GM12878 (cell line): ENCODE results near the gene THSD8. TPM values are rescaled to one million over a fixed set of nuclear protein-coding genes. Genes with fewer than 3 reads are reported as not detected.
A peak's percentile ranks its signal among the peaks of the same experiment; 100 is the strongest.

Experiments used
- ATAC-seq: fragments of 200-7000 bp; cut with Tn5 transposase; 3 replicates; pipeline ENCODE4 v1.9.1; 2020; ENCODE audit warnings: mild to moderate bottlenecking, moderate library complexity
- BruUV-seq: library from RNA; stranded (reverse); fragments of 400-500 nt; replicated peaks from 2 replicates; lab custom pipeline; 2021; lab: Mats Ljungman, UMichigan
- CTCF ChIA-PET: fragments of 300-600 bp; sonication (Branson Sonifier 250); formaldehyde crosslinking; extraction: SDS; loops from one replicate; lab custom pipeline; 2021; ENCODE audit warnings: inconsistent platforms; lab: Yijun Ruan, JAX
- POLR2A ChIA-PET: fragments of 350-600 bp; formaldehyde crosslinking; extraction: SDS; loops from one replicate; lab custom pipeline; 2021; ENCODE audit warnings: inconsistent platforms; lab: Charles Lee
- RAD21 ChIA-PET: fragments of 300-600 bp; sonication (Branson Sonifier 250); formaldehyde crosslinking; loops from one replicate; lab custom pipeline; 2023; ENCODE audit warnings: antibody characterized with exemption; ENCODE audit not compliant: unreplicated experiment; lab: Charles Lee
- SMC1A ChIA-PET: fragments of 300-600 bp; sonication (Branson Sonifier 250); formaldehyde crosslinking; loops from one replicate; lab custom pipeline; 2023; ENCODE audit not compliant: unreplicated experiment, uncharacterized antibody; lab: Charles Lee
- DNase-seq: peaks from one replicate; pipeline ENCODE4 v3.0.0-alpha.2; 2011; ENCODE audit warnings: low read depth, low spot score
- FAIRE-seq: peaks from 3 replicates; lab custom pipeline; 2011; peaks lifted over from hg19 to GRCh38; lab: Jason Lieb, UNC
- H2AFZ ChIP-seq: 2 replicates; pipeline ENCODE4 v1.6.0; 2011; ENCODE audit warnings: low read depth, low read length, control low read depth; ENCODE audit not compliant: control insufficient read depth
- H3K27ac ChIP-seq: 2 replicates; pipeline ENCODE4 v1.5.1; 2011; ENCODE audit warnings: control low read depth; ENCODE audit not compliant: control insufficient read depth, insufficient read depth
- H3K27me3 ChIP-seq, 2 experiments: replicated peaks in 1 of 2; 2 replicates each; pipeline versions ENCODE4 v1.6.0 to v1.6.1; 2011; ENCODE audit warnings: low read length in 1 of 2; ENCODE audit not compliant: control insufficient read depth in 2 of 2, insufficient read depth in 2 of 2
- H3K36me3 ChIP-seq, 2 experiments: 2 replicates each; pipeline ENCODE4 v1.5.1; 2011; ENCODE audit warnings: low read length in 1 of 2; ENCODE audit not compliant: control insufficient read depth in 2 of 2, insufficient read depth in 2 of 2
- H3K4me1 ChIP-seq: 2 replicates; pipeline ENCODE4 v1.6.1; 2011; ENCODE audit warnings: mild to moderate bottlenecking, low read length, moderate library complexity, mixed read lengths; ENCODE audit not compliant: control insufficient read depth, insufficient read depth
- H3K4me2 ChIP-seq: 2 replicates; pipeline ENCODE4 v1.6.0; 2011; ENCODE audit warnings: control low read depth; ENCODE audit not compliant: control insufficient read depth, insufficient read depth
- H3K4me3 ChIP-seq: fragments of 200-600 bp; sonication (generic); 2 replicates; pipeline ENCODE4 v1.5.1; 2016
- H3K79me2 ChIP-seq: 2 replicates; pipeline ENCODE4 v1.6.0; 2011; ENCODE audit warnings: low read length; ENCODE audit not compliant: control insufficient read depth, insufficient read depth
- H3K9ac ChIP-seq: 2 replicates; pipeline ENCODE4 v1.8.0; 2011; ENCODE audit warnings: low read length, control low read depth, mixed read lengths; ENCODE audit not compliant: control insufficient read depth, insufficient read depth
- H3K9me3 ChIP-seq: replicated peaks from 3 replicates; pipeline ENCODE4 v1.5.1; 2011; ENCODE audit warnings: mild to moderate bottlenecking, low read length; ENCODE audit not compliant: control insufficient read depth, insufficient read depth
- H4K20me1 ChIP-seq: 2 replicates; pipeline ENCODE4 v1.6.0; 2011; ENCODE audit not compliant: control insufficient read depth, insufficient read depth
- ATF7 ChIP-seq: fragments of 450-650 bp; IDR thresholded peaks from 2 replicates; pipeline ENCODE4 v1.6.1; 2016; ENCODE audit warnings: low read depth, mild to moderate bottlenecking
- CBFB ChIP-seq: IDR thresholded peaks from 2 replicates; pipeline ENCODE4 v1.6.1; 2016; ENCODE audit warnings: antibody characterized with exemption, low read depth
- JUND ChIP-seq: IDR thresholded peaks from 2 replicates; pipeline ENCODE4 v1.6.1; 2012; ENCODE audit warnings: low read depth, mild to moderate bottlenecking, low read length, improper control_type of control experiment, moderate library complexity
- MEF2A ChIP-seq: IDR thresholded peaks from 2 replicates; pipeline ENCODE4 v1.6.1; 2011; ENCODE audit warnings: low read depth, mild to moderate bottlenecking, low read length, moderate library complexity; ENCODE audit not compliant: insufficient read depth
- MXI1 ChIP-seq: fragments of 150-350 bp; IDR thresholded peaks from 2 replicates; pipeline ENCODE4 v1.6.1; 2011; ENCODE audit warnings: low read depth, mild to moderate bottlenecking, inconsistent platforms, low read length, improper control_type of control experiment
- MYB ChIP-seq: fragments of 150-350 bp; IDR thresholded peaks from 2 replicates; pipeline ENCODE4 v1.6.1; 2014; ENCODE audit warnings: mild to moderate bottlenecking, low read depth, low read length, borderline replicate concordance
- NR2C1 ChIP-seq: fragments of 450-650 bp; IDR thresholded peaks from 2 replicates; pipeline ENCODE4 v1.6.1; 2017; ENCODE audit warnings: antibody characterized with exemption, mild to moderate bottlenecking, moderate library complexity
- NR2C2 ChIP-seq: IDR thresholded peaks from 2 replicates; pipeline ENCODE4 v1.6.1; 2011; ENCODE audit warnings: borderline replicate concordance, low read depth; ENCODE audit not compliant: control insufficient read depth, insufficient read length
- NRF1 ChIP-seq: conservative IDR thresholded peaks from 2 replicates; pipeline ENCODE4 v1.6.1; 2011; ENCODE audit warnings: mild to moderate bottlenecking, low read depth, low read length, improper control_type of control experiment
- POU2F2 ChIP-seq: IDR thresholded peaks from 3 replicates; pipeline ENCODE4 v1.6.1; 2011; ENCODE audit warnings: low read depth, mild to moderate bottlenecking, low read length, borderline replicate concordance
- RAD21 ChIP-seq: IDR thresholded peaks from 2 replicates; pipeline ENCODE4 v1.6.1; 2011; ENCODE audit warnings: mild to moderate bottlenecking, low read depth, low read length, moderate library complexity; ENCODE audit not compliant: insufficient read depth
- RAD51 ChIP-seq: fragments of 450-650 bp; IDR thresholded peaks from 2 replicates; pipeline ENCODE4 v1.6.1; 2016; ENCODE audit warnings: moderate library complexity, mild to moderate bottlenecking, inconsistent platforms
- SMAD5 ChIP-seq: IDR thresholded peaks from 2 replicates; pipeline ENCODE4 v1.6.1; 2016; ENCODE audit warnings: antibody characterized with exemption, low read depth
- SUPT20H ChIP-seq: IDR thresholded peaks from 2 replicates; pipeline ENCODE4 v1.6.1; 2011; ENCODE audit warnings: low read depth, mild to moderate bottlenecking, low read length, moderate library complexity, borderline replicate concordance; ENCODE audit not compliant: control insufficient read depth
- TBL1XR1 ChIP-seq: IDR thresholded peaks from 2 replicates; pipeline ENCODE4 v1.6.1; 2012; ENCODE audit warnings: low read depth, low read length, improper control_type of control experiment
- ZNF622 ChIP-seq: fragments of 450-650 bp; IDR thresholded peaks from 2 replicates; pipeline ENCODE4 v1.6.1; 2017; ENCODE audit warnings: mild to moderate bottlenecking, inconsistent platforms
- ZNF687 ChIP-seq: fragments of 450-650 bp; IDR thresholded peaks from 2 replicates; pipeline ENCODE4 v1.6.1; 2017; ENCODE audit warnings: mild to moderate bottlenecking, moderate library complexity
- WGBS: methylation state at CpG from one replicate; pipeline ENCODE4 v1.1.6; 2016; ENCODE audit warnings: low lambda C conversion rate; ENCODE audit not compliant: insufficient replicate concordance, insufficient coverage; ENCODE audit errors: missing lambda C conversion rate; 5-methylcytosine and 5-hydroxymethylcytosine counted together
- in situ Hi-C: fragments of 300-500 bp; cut with MboI; formaldehyde crosslinking; loops from 9 replicates; pipeline ENCODE4 v1.14.3; 2018; ENCODE audit warnings: mixed read lengths
- intact Hi-C: fragments of 100-400 bp; cut with micrococcal nuclease; formaldehyde crosslinking; loops from one replicate; pipeline ENCODE4 v1.14.2; 2022; ENCODE audit not compliant: unreplicated experiment
- polyA plus RNA-seq, 11 experiments: library from polyadenylated mRNA; depleted of rRNA in 4 of 11; unstranded in 6 of 11; stranded (reverse) in 5 of 11; fragments of >200 nt; fragmentation: Nextera tagmentation in 4 of 11; fragmentation: Illumina TruSeq in 1 of 11; extraction: Ambion mirVana in 4 of 11; extraction: Trizol in 1 of 11; gene quantifications; 1 replicate in 1 of 11; 2 replicates in 10 of 11; pipeline versions ENCODE4 v1.2.1 to v1.2.3, GENCODE V29; 2011 to 2016; ENCODE audit warnings: inconsistent platforms in 2 of 11, missing spikeins in 2 of 11, low read depth in 1 of 11
- total RNA-seq, 4 experiments: library from RNA; depleted of rRNA in 3 of 4; stranded (reverse); fragments of >200 nt in 3 of 4; fragmentation: Illumina TruSeq in 1 of 4; extraction: Trizol in 1 of 4; gene quantifications; 2 replicates each; pipeline versions ENCODE4 v1.2.1 to v1.2.3, GENCODE V29; 2013 to 2021
- TF ChIP-seq, protein P1 (sequence below): fragments of 450-650 bp; IDR thresholded peaks from 2 replicates; pipeline ENCODE4 v1.6.1; 2017; ENCODE audit warnings: low read depth, mild to moderate bottlenecking, moderate library complexity

THSD8 gene
- total and polyA plus RNA-seq, 10 of the 15 experiments (the other 5 are each of a cell fraction or from before 2014, with no cell fraction given) = 0.24 to 32.3 (median 21.3) TPM; not detected in 2

DNA sequence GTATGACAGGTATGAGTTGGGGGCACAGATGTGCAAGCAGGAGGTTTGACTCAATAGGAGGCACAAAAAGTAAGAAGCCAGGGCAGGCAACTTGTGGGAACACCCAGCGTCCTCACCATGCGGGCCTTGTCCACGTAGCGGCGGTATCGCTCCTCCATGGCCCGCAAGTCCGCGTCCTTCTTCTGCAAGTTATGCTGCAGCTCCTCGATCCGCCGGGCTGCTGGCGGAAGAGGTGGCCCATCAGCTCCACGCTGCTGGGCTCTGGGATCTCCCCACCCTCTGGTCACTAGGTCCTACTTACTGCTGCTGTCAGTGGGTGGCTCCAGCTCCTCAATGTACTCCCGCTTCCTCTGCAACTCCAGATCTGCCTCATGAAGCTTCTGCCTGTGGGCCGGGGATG lies 37.2 kb upstream of the THSD8 start (continued):
- TF ChIP-seq ZNF687 (no peak), JUND (no peak), ATF7 (no peak), RAD51 (no peak), SUPT20H (no peak), NR2C2 (no peak)

DNA sequence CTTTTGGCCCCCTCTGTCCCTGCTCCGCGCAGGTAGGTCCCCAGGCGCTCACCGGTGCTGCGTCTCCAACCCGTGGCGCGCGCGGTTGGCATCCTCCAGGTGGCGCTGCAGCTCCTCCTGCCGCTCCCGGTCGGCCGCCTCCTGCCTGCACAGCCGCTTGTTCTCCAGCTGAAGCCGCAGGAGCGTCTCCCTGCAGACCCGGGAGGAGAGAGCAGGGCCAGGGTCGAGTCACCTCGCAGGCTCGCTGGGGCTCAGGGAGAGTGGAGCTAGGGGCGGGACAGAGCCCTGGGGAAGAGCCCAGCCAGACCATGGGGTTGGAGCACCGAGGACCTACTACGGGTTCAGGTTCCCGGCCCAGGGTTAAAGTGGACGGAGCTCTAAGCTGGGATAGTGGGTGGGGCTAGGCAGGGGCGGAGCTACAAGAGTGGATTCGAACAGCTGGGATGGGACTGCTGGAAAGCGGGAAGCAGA lies 35.8 kb upstream of the THSD8 start:
- Histone ChIP-seq H3K27me3 (no peaks in the 10 kb centered on the region; a peak in 1 of 4 replicates), H3K4me1 (no peaks in the 10 kb centered on the region; the same call in 1 of the 2 replicates), H3K9me3 (no peaks in the 10 kb centered on the region), H3K27ac (no peak overlapping the region), H3K79me2 (no peaks in the 10 kb centered on the region), H3K36me3 (no peaks in the 10 kb centered on the region), H2AFZ (peak overlapping the region; percentile 47), H3K4me3 (peak overlapping the region; percentile 49; the same call in 1 of the 2 replicates), H4K20me1 (no peaks in the 10 kb centered on the region), H3K4me2 (peak overlapping the region; percentile 78), H3K9ac (no peak overlapping the region)
- ATAC-seq = peak; percentile 94
- intact Hi-C loops (loop anchor here (1.0 kb wide), 2 partner anchors 30 to 81 kb away; no protein-coding TSS in a partner anchor), in situ Hi-C loops (loop anchor here (5.0 kb wide), 1 partner anchor 81 kb away; no protein-coding TSS in a partner anchor)
- no peak for DNase-seq
- ChIA-PET SMC1A (interaction anchor here (0.6 to 4.6 kb wide), 8 partner anchors 11 to 81 kb away, joined by 3 to 61 read pairs (median 4); no protein-coding TSS in a partner anchor), CTCF (interaction anchor here (0.6 to 17.0 kb wide), 34 partner anchors 8 to 328 kb away, joined by 3 to 426 read pairs (median 4); partner anchors contain the start of genes DHPS, GET3, JUNB and PRDX2), POLR2A (interaction anchor here (0.5 to 1.9 kb wide), 7 partner anchors 30 to 1062 kb away, joined by 3 to 7 read pairs (median 4); partner anchors contain the start of gene TNPO2), RAD21 (interaction anchor here (0.6 to 9.0 kb wide), 11 partner anchors 12 to 199 kb away, joined by 3 to 76 read pairs (median 4); partner anchors contain the start of gene RNASEH2A)
- 3% methylated on average over 30 of the region's 30 CpGs for WGBS
- FAIRE-seq = no peak
- BruUV-seq = no TSS peak
- no peak for TF ChIP-seq ZNF622
- TF ChIP-seq NR2C2 = no peak
- no peak for TF ChIP-seq NR2C1
- no peak for TF ChIP-seq MEF2A
- TF ChIP-seq NRF1 = no peak
- no peak for TF ChIP-seq CBFB
- no peak for TF ChIP-seq SMAD5
- TF ChIP-seq MYB = no peak
- no peak for TF ChIP-seq TBL1XR1
- no peak for TF ChIP-seq POU2F2
- no peak for TF ChIP-seq MXI1
- TF ChIP-seq, protein P1, sequence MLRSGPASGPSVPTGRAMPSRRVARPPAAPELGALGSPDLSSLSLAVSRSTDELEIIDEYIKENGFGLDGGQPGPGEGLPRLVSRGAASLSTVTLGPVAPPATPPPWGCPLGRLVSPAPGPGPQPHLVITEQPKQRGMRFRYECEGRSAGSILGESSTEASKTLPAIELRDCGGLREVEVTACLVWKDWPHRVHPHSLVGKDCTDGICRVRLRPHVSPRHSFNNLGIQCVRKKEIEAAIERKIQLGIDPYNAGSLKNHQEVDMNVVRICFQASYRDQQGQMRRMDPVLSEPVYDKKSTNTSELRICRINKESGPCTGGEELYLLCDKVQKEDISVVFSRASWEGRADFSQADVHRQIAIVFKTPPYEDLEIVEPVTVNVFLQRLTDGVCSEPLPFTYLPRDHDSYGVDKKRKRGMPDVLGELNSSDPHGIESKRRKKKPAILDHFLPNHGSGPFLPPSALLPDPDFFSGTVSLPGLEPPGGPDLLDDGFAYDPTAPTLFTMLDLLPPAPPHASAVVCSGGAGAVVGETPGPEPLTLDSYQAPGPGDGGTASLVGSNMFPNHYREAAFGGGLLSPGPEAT = no peak
- peak; percentile 65 for TF ChIP-seq RAD21
